Neural progenitor cell (in vitro differentiated cells): ENCODE data around the gene ATOH8. TPM values are rescaled to one million over a fixed set of nuclear protein-coding genes. Genes with fewer than 3 reads are reported as not detected.

Experiments used
- DNase-seq: peaks from one replicate; pipeline ENCODE4 v3.0.0-alpha.2; 2016; ENCODE audit warnings: low spot score
- H2AFZ ChIP-seq: fragments of 200-600 bp; sonication (generic); replicated peaks from 2 replicates; pipeline ENCODE4 v1.6.1; 2016; ENCODE audit warnings: antibody characterized with exemption
- H3F3A ChIP-seq: fragments of 200-600 bp; sonication (generic); 2 replicates; pipeline ENCODE4 v1.6.1; 2016; ENCODE audit warnings: antibody characterized with exemption, low read depth
- H3K27ac ChIP-seq: fragments of 200-600 bp; sonication (generic); 2 replicates; pipeline ENCODE4 v1.5.1; 2016; ENCODE audit warnings: mild to moderate bottlenecking
- H3K27me3 ChIP-seq: fragments of 200-600 bp; sonication (generic); 2 replicates; pipeline ENCODE4 v1.6.1; 2016; ENCODE audit warnings: mild to moderate bottlenecking, moderate library complexity
- H3K36me3 ChIP-seq: fragments of 200-600 bp; sonication (generic); 2 replicates; pipeline ENCODE4 v1.5.1; 2016
- H3K4me1 ChIP-seq: fragments of 200-600 bp; sonication (generic); 2 replicates; pipeline ENCODE4 v1.6.1; 2016; ENCODE audit warnings: mixed run types
- H3K4me2 ChIP-seq: fragments of 200-600 bp; sonication (generic); 2 replicates; pipeline ENCODE4 v1.6.1; 2016
- H3K4me3 ChIP-seq: fragments of 200-600 bp; sonication (generic); 2 replicates; pipeline ENCODE4 v1.5.1; 2016
- H3K79me2 ChIP-seq: fragments of 200-600 bp; sonication (generic); 2 replicates; pipeline ENCODE4 v1.6.1; 2016; ENCODE audit warnings: low read depth
- H3K9ac ChIP-seq: fragments of 200-600 bp; sonication (generic); 2 replicates; pipeline ENCODE4 v1.6.1; 2016
- H3K9me3 ChIP-seq: fragments of 200-600 bp; sonication (generic); 2 replicates; pipeline ENCODE4 v1.5.1; 2016; ENCODE audit warnings: low read depth
- H4K20me1 ChIP-seq: fragments of 200-600 bp; sonication (generic); 2 replicates; pipeline ENCODE4 v1.6.1; 2016; ENCODE audit warnings: low read depth
- H3K27ac Mint-ChIP-seq: 3 replicates; pipeline ENCODE4 v1.8.0; 2021; ENCODE audit warnings: mixed read lengths
- H3K27me3 Mint-ChIP-seq: 2 replicates; pipeline ENCODE4 v1.8.0; 2022; ENCODE audit warnings: low read depth, mild to moderate bottlenecking, inconsistent platforms, moderate library complexity, mixed read lengths; ENCODE audit not compliant: insufficient read depth
- H3K36me3 Mint-ChIP-seq: 3 replicates; pipeline ENCODE4 v1.8.0; 2021; ENCODE audit warnings: mixed read lengths
- H3K4me1 Mint-ChIP-seq: 3 replicates; pipeline ENCODE4 v1.8.0; 2021; ENCODE audit warnings: mixed read lengths
- H3K4me3 Mint-ChIP-seq: 3 replicates; pipeline ENCODE4 v1.8.0; 2021; ENCODE audit warnings: mild to moderate bottlenecking, moderate library complexity, mixed read lengths
- H3K9me3 Mint-ChIP-seq: 3 replicates; pipeline ENCODE4 v1.8.0; 2020; ENCODE audit warnings: mixed read lengths
- EZH2 ChIP-seq: fragments of 200-600 bp; sonication (generic); IDR thresholded peaks from 2 replicates; pipeline ENCODE4 v1.6.1; 2017; ENCODE audit warnings: antibody characterized with exemption, mild to moderate bottlenecking, moderate library complexity
- EZH2phosphoT487 ChIP-seq: fragments of 200-600 bp; sonication (generic); IDR thresholded peaks from 2 replicates; pipeline ENCODE4 v1.6.1; 2017; ENCODE audit warnings: antibody characterized with exemption
- total RNA-seq: library from RNA; depleted of rRNA; stranded (reverse); fragments of >200 nt; gene quantifications from 2 replicates; pipeline ENCODE4 v1.2.3, GENCODE V29; 2015; ENCODE audit warnings: low replicate concordance
- TF ChIP-seq, protein P1 (sequence below): fragments of 200-600 bp; sonication (generic); IDR thresholded peaks from 2 replicates; pipeline ENCODE4 v1.5.1; 2017; ENCODE audit warnings: antibody characterized with exemption, mild to moderate bottlenecking

The ATOH8 gene
- total RNA-seq, 1 donor from 2014 or later = not detected

- Histone ChIP-seq H2AFZ (no peak overlapping the region), H3K9ac (no peak overlapping the region), H3K4me2 (no peak overlapping the region), H3K4me3 (no peak overlapping the region), H3K79me2 (no peaks in the 10 kb centered on the region), H3K9me3 (no peaks in the 10 kb centered on the region), H3K4me1 (no peaks in the 10 kb centered on the region), H3K27ac (no peak overlapping the region), H4K20me1 (no peaks in the 10 kb centered on the region), H3K36me3 (no peaks in the 10 kb centered on the region), H3K27me3 (peaks cover 8% of the 10 kb centered on the region), H3F3A (no peaks in the 10 kb centered on the region)
- Mint-ChIP-seq H3K27ac (peak overlapping the region; percentile 70), H3K36me3 (no peaks in the 10 kb centered on the region), H3K9me3 (no peaks in the 10 kb centered on the region), H3K4me3 (no peak overlapping the region), H3K4me1 (peaks cover 58% of the 10 kb centered on the region), H3K27me3 (peaks cover 8% of the 10 kb centered on the region)
- TF ChIP-seq EZH2phosphoT487 (no peak), EZH2 (no peak)
- TF ChIP-seq, protein P1, sequence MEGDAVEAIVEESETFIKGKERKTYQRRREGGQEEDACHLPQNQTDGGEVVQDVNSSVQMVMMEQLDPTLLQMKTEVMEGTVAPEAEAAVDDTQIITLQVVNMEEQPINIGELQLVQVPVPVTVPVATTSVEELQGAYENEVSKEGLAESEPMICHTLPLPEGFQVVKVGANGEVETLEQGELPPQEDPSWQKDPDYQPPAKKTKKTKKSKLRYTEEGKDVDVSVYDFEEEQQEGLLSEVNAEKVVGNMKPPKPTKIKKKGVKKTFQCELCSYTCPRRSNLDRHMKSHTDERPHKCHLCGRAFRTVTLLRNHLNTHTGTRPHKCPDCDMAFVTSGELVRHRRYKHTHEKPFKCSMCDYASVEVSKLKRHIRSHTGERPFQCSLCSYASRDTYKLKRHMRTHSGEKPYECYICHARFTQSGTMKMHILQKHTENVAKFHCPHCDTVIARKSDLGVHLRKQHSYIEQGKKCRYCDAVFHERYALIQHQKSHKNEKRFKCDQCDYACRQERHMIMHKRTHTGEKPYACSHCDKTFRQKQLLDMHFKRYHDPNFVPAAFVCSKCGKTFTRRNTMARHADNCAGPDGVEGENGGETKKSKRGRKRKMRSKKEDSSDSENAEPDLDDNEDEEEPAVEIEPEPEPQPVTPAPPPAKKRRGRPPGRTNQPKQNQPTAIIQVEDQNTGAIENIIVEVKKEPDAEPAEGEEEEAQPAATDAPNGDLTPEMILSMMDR = no peak
- DNase-seq = no peak
Measured at GRCh38 chr2:85790499-85791188, 36.9 kb downstream of the ATOH8 start.

GRCh38 chr2:85791704-85792565 is 38.1 kb downstream of the ATOH8 start:
- H3K4me2 ChIP-seq = no peak overlapping the region
- peaks cover 11% of the 10 kb centered on the region for H3K4me1 ChIP-seq
- no peaks in the 10 kb centered on the region for H3K79me2 ChIP-seq
- H3K27ac ChIP-seq = no peak overlapping the region
- Mint-ChIP-seq H3K36me3 (no peaks in the 10 kb centered on the region), H3K9me3 (no peaks in the 10 kb centered on the region), H3K4me3 (no peak overlapping the region), H3K4me1 (peaks cover 63% of the 10 kb centered on the region), H3K27me3 (peaks cover 8% of the 10 kb centered on the region), H3K27ac (peak overlapping the region; percentile 68)
- peaks cover 8% of the 10 kb centered on the region for H3K27me3 ChIP-seq
- no peak overlapping the region for H3K9ac ChIP-seq
- H3F3A ChIP-seq = peaks cover 6% of the 10 kb centered on the region
- H2AFZ ChIP-seq = no peak overlapping the region
- H3K9me3 ChIP-seq = no peaks in the 10 kb centered on the region
- TF ChIP-seq EZH2phosphoT487 = no peak
- TF ChIP-seq EZH2 = no peak
- TF ChIP-seq, protein P1 = no peak
- no peak for DNase-seq
- no peaks in the 10 kb centered on the region for H3K36me3 ChIP-seq
- H4K20me1 ChIP-seq = no peaks in the 10 kb centered on the region
- no peak overlapping the region for H3K4me3 ChIP-seq

DNA sequence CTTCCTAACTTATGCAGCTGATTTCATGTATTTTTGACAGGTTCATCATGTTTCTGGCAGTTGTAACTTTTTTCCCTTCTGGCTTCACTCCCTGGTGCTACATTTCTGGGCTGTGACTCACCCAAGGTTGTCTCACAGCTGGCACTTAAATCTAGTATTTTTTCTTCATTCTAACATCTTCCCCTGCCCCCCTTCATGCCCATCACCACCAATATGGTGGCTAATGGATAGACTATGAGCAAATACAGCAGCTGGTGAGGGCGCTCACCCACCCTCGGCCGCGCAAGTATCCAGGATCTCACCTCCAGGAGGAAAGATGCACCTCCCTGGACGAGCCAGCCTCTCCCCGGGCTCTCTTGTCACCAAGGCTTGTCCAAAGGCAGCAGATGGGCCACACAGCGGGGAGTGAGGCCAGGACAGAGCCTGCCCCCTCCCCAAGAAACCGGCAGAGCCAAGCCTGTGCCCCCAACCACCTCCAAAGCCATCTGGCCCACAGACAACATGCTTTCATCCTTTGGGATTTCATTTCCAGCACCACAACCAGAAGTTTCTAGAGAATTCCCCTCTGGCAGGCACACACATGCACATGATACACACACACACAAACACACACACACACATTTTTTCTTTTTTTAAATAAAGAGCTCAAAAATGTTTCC is 39.1 kb downstream of the ATOH8 start:
- no peak overlapping the region for H3K4me3 ChIP-seq
- H2AFZ ChIP-seq = no peak overlapping the region
- peaks cover 8% of the 10 kb centered on the region for H3F3A ChIP-seq
- peaks cover 13% of the 10 kb centered on the region for H3K4me1 ChIP-seq
- Mint-ChIP-seq H3K9me3 (no peaks in the 10 kb centered on the region), H3K4me3 (no peak overlapping the region), H3K27ac (peak overlapping the region; percentile 27), H3K4me1 (peaks cover 72% of the 10 kb centered on the region), H3K36me3 (no peaks in the 10 kb centered on the region), H3K27me3 (peaks cover 8% of the 10 kb centered on the region)
- TF ChIP-seq EZH2phosphoT487 = no peak
- H3K79me2 ChIP-seq = no peaks in the 10 kb centered on the region
- peaks cover 8% of the 10 kb centered on the region for H3K27me3 ChIP-seq
- no peak overlapping the region for H3K9ac ChIP-seq
- no peak overlapping the region for H3K4me2 ChIP-seq
- no peaks in the 10 kb centered on the region for H3K36me3 ChIP-seq
- no peak for DNase-seq
- H3K9me3 ChIP-seq = no peaks in the 10 kb centered on the region
- no peak overlapping the region for H3K27ac ChIP-seq
- H4K20me1 ChIP-seq = no peaks in the 10 kb centered on the region
